HG03565 (cell line): ENCODE data around the gene ZNF574.

ENCODE experiments used
- ATAC-seq: cut with Tn5 transposase; IDR thresholded peaks from one replicate; pipeline ENCODE4 v1.9.1; 2021; ENCODE audit warnings: mild to moderate bottlenecking, moderate library complexity; ENCODE audit not compliant: unreplicated experiment

ZNF574 gene

GRCh38 chr19:42053037-42053935 lies 22.7 kb upstream of the ZNF574 start:
- ATAC-seq = no peak

- ATAC-seq = no peak
Measured at GRCh38 chr19:42054205-42054604, 21.8 kb upstream of the ZNF574 start.

- no peak for ATAC-seq
Measured at GRCh38 chr19:42057846-42058245, 18.1 kb upstream of the ZNF574 start.

- no peak for ATAC-seq
Measured at GRCh38 chr19:42059196-42059595, 16.8 kb upstream of the ZNF574 start.

GRCh38 chr19:42060117-42060516 lies 15.8 kb upstream of the ZNF574 start:
- no peak for ATAC-seq

- ATAC-seq = no peak
Measured at GRCh38 chr19:42062381-42062780, 13.6 kb upstream of the ZNF574 start.

- no peak for ATAC-seq
Measured at GRCh38 chr19:42064432-42064831, 11.5 kb upstream of the ZNF574 start.

- ATAC-seq = no peak
Measured at GRCh38 chr19:42065051-42065450, 10.9 kb upstream of the ZNF574 start.

- ATAC-seq = no peak
Measured at GRCh38 chr19:42065511-42065910, 10.5 kb upstream of the ZNF574 start.

- no peak for ATAC-seq
Measured at GRCh38 chr19:42066075-42066754, 9.8 kb upstream of the ZNF574 start.

GRCh38 chr19:42067315-42067888 lies 8.6 kb upstream of the ZNF574 start:
- ATAC-seq = no peak

- no peak for ATAC-seq
Measured at GRCh38 chr19:42068361-42068755, 7.6 kb upstream of the ZNF574 start.

- ATAC-seq = no peak
Measured at GRCh38 chr19:42068756-42069571, 7.0 kb upstream of the ZNF574 start.

- no peak for ATAC-seq
Measured at GRCh38 chr19:42069619-42070351, 6.2 kb upstream of the ZNF574 start, which contains the start of gene GRIK5. GRIK5 (minus strand) TSS chr19:42070206; CDS start chr19:42065770, 4,436 bp downstream.

- no peak for ATAC-seq
Measured at GRCh38 chr19:42071247-42071646, 4.7 kb upstream of the ZNF574 start.

GRCh38 chr19:42074513-42075363 lies 1.2 kb upstream of the ZNF574 start:
- ATAC-seq = no peak

- no peak for ATAC-seq
Measured at GRCh38 chr19:42075364-42075615, 676 bp upstream of the ZNF574 start.

- ATAC-seq = no peak
Measured at GRCh38 chr19:42076380-42076944, 496 bp downstream of the ZNF574 start.

- ATAC-seq = no peak
Measured at GRCh38 chr19:42078058-42078457, 2.1 kb downstream of the ZNF574 start.
